GM21737 (cell line): Measurements from ENCODE around the gene DCP1B.

Experiments used
- ATAC-seq: cut with Tn5 transposase; IDR thresholded peaks from one replicate; pipeline ENCODE4 v1.9.1; 2021; ENCODE audit warnings: mild to moderate bottlenecking, moderate library complexity; ENCODE audit not compliant: unreplicated experiment

DCP1B gene

DNA sequence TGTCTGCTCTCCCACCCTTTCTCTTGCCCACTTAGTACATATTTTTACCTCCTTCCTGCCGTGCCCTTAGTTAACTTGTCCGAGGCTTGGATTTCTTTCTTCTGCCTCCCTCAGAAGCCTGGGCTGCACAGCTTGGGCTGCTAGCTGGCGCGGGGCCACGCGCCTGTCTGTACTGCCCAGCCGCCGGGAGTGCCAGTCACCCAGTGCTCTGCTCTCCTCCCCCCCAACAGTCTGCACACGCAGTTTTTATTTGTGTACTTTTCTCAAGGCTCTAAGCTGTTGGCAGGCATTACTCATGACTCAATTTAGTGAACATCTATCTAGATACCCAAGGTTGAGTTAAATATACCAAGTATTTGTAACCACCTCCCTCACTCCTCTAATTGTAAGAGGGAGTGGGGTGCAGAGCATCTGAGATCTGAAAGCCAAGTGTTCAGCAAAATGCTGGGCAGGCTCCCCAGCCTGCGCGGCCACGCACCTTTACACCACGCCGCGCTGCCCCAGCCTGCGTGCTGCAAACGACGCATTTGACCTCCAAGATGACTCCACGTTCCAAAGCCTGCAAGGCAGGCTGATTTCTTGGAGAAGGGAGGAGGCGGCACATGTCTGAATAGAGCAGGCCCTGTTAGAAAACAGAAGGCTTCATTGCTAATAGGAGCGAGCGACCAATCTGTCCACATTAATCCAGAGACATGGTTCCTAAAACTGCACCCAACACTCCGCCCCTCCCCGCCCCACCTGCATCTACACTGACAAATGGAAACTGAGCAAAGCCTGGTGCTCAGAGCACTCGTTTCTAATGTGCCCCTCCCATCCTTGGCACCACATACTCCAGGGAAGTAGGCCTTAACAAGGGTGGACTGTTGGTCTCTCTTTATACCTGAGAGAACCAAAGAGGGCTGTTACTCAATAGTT, 67.6 kb downstream of the DCP1B start:
- ATAC-seq, result no peak

DNA sequence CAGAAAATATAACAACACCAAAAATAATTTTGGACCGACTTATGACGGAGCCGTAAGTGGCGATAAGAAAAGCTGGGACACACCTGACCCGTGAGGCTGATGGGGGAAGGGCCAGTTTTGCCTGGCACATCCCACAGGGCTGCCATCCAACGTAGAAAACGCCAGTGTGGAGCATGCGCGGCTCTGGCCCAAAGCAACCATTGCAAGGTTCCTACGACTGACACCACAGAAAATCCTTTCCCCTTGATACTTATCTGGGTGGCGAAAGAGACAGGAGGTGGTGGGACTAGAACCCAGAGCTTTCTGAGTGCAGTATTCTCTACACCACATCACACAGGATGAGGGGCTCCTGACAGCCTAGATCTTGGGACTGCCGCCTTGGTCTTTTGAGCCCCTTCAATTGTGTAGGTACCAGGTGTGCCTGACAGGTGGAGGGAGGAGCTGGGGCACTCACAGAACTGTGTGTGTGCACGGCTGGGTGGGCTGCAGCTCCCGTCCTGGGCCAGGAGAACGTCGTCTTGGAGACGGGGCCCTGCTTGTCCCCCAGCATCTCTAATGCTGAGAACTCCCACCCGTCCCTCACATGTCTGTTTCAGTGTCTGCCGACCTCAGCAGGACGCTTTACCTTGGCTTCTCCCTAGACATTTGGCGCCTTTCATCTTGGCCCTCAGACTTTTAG, 68.4 kb downstream of the DCP1B start:
- ATAC-seq, result no peak

DNA sequence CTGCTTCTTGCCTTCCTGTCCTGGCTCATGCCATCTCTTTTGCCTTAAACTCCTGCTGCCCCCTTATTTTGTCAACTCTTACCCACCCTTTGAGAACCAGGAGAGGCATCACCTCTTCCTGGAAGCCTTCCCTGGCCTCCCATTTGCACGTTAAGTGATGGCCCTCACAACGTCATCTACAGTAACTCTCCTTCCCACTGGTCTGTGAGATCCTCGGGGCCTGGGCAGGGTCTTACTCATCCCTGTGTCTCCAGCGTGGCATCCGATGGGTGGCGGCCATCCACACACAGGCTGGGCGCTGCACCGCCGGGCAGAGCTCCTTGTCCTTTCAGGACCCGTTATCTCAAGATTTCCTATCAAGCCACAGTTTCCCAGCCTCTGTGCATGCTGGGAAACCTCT, 69.0 kb downstream of the DCP1B start:
- ATAC-seq, result no peak

DNA sequence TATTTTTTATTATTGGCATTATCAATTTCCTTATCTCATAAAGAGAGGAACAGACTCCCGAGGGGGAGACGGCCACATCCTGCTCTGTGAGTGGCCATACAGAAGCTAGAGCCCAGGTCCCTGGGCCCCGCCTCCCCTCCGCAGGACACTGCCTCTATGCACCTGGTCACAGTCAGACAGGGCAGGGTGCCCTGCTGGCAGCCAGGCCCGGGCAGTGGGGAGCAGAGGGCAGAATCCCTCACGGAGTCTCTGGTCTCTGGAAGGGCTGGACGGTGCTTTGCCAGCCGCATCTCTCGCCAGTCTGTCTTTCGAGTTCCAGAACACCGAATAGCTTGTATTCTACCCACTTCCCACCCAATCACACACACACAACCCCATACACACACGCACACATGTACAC, 69.4 kb downstream of the DCP1B start:
- no peak for ATAC-seq

DNA sequence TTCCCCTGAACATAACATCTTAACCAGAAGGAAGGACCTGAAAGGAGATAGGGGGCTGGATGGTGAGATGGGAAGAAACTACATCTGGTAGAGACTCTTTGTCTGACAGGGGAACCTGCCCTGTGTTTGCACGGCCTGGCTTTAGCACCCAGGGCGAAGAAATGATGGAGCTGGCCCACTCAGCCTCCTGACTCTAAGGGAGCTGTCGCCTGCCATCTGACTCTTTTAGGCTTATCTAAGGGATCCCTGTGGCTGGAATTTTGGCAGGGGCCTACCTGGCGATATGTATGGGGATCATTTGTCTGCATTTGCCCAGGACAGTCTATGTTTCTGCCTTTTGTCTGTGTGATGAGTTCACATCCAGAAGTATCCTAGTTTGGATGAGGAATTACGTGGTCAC, 70.2 kb downstream of the DCP1B start:
- no peak for ATAC-seq

DNA sequence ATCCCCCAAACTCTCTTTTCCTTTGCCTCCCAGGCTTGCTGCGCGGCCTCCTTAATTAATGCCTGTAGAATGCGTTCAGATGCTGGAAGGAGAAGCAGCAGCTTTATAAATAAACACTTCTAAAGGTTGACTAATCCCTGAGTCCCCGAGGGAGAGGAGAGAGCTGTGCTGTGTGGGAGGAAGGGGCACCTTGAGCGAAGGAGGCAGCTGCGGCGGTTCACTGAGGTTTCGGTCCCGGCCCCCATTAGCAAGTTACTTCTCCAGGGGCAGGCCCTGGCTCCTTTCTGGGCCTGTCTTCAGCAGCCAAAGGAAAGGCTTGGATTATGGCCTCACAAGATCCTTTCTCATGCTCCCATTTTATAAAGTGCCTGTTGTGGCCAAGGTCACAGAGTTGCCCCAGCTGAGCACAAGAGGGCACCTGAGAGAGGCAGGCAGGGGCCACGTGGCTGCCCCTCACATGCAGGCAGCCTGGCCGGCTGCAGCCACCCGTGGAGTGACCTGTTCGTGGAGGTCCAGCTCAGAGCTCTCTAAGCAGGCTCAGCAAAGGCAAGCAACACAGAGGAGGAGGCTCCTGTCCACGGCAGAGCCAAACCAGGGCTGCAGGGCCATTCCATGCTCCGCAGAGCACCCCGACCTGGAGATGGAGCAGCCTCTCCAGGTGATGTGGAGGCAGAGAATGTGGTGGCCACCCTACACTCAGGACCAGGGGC, 70.8 kb downstream of the DCP1B start:
- ATAC-seq, result no peak

DNA sequence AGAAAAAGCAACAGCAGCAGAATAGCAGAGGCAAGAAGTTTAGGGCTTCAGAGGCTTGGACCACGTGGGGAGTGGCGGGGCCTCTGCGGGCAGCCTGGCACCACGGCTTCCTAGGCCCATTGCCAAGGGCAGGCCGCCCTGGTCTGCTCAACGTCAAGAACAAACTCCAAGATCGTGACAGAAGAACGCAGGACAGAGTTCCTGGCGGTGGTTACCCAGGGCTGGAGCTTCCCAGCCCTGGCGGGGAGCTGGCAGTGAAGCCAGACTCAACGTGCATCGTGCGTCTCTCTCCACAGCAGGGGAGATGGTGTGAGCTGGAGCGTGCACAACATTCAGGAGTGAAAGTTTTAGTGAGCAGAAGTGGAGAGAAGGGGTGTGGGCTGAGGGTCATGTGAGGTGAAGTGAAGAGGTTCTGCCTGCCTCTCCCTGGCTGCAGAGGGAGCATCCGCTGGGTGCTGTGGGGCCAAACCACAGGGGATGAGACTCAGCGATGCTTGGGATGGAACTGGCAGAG, 71.9 kb downstream of the DCP1B start:
- no peak for ATAC-seq

DNA sequence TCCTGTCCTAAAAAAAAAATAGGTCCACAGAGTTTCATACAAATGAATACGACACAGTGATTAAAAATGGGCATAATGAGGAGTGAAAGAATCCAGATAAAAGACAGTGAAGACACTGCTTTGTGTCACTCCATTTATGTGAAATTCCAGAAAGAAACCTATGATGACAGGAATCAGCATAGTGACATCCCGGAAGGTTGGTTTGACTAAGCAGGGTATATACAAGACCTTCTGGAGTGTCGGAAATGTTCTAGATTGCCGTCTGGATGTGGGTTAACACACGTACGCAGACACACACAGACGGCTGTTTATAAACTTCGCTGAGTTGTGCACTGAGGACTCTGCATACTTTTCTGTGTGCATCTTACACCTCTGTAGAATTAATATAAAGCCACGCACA, 72.6 kb downstream of the DCP1B start:
- ATAC-seq, result no peak

DNA sequence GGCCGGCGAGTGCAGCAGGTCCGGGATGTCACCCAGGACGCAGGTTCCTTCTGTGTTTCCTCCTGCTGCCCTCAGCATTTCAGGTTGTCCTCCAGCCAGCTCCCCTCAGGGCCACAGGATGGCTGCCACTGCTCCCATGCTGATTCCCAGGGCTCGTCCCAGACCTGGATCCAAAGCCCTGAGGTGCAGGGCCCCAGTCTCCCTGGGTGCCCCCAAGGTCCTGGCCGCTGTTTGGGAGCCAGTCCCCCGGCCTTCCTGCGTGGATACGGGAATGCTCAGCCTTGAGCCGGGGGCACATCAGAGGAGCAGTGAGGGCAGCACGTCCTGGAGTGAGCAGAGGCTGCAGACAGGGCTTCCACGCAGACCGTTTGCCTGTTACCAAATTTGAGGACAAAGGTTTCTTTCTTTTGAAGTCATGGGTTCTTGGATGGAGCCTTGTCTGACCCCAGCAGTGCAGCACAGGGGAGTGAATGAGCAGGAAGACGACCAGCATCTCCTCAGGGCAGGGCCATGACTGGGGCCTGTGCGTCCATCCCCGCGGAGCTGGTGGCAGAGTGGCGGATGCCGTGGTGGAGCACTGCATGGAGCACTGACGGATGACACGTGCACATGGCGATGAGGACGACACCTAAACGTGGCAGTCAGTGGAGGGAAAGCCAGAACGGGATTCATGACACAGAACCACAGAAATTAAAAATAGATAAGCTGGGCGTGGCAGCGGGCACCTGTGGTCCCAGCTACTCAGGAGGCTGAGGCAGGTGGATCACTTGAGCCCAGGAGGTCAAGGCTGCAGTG, 73.3 kb downstream of the DCP1B start:
- no peak for ATAC-seq

DNA sequence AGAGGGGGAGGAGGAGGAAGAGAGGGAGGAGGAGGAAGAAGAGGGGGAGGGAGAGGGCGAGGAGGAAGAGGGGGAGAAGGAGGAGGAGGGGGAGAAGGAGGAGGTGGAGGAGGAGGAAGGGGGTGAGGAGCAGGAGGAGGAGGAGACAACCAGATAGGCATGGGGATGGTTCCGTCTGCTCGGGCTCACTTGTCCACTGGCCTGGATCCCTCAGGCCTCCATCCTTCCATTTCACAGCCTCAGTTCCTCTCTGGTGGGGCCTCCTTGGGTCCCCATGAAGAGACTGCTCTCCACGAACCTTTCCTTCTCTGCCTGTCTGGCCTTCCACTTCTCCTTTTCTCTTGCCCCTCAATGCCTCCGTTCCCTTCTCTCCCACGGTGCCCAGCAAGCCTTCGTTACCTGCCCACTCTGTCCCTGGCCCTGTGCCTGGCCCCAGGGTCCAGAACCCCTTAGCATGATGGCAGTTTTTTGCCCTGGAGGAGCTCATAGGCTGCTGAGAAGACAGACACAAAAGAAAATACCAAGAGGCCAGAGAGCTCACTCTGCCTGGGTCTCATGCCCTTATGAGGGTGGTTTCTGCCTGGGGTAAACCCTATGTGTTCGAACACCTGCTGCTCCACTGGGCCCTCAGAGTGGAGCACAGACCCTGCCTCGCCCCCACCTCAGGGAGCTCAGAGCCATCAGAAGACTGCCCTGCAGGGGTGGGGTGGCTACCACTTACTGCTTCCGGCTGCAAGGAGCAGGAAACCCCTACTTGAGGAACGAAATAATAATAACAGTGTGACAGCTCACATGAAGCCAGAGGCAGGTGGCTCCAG, 74.1 kb downstream of the DCP1B start:
- no peak for ATAC-seq

DNA sequence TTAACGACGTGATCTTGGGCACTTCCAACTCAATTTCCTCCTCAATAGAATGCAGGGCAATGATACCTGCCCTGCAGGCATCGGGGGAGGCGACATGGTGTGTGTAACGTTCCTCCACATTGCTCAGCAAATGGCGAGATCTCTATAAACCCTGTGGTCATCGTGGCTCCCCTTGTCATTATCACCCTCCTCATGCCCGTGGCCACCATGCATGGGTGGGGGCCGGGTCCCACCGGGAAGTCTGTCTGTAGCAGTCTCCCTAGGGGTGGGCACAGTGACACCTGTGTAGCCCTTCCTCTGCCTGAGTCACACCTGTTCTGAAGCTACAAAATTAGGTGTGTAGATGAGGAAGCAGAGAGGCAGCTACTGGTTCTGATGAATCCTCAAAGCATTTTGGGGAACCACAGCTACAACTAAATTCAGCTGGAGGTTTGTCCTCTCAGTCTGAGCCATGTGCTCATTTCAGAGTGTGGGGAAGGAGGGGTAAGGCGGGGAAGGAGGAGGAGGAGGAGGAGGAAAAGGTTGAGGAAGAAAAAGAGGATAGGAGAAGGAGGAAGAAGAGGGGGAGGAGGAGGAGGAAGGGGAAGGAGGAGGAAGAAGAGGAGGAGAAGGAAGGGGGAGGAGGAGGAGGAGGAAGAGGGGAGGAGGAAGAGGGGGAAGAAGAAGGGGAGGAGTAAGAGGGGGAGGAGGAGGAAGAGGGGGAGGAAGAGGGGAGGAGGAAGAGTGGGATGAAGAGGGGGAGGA, 74.8 kb downstream of the DCP1B start:
- no peak for ATAC-seq

DNA sequence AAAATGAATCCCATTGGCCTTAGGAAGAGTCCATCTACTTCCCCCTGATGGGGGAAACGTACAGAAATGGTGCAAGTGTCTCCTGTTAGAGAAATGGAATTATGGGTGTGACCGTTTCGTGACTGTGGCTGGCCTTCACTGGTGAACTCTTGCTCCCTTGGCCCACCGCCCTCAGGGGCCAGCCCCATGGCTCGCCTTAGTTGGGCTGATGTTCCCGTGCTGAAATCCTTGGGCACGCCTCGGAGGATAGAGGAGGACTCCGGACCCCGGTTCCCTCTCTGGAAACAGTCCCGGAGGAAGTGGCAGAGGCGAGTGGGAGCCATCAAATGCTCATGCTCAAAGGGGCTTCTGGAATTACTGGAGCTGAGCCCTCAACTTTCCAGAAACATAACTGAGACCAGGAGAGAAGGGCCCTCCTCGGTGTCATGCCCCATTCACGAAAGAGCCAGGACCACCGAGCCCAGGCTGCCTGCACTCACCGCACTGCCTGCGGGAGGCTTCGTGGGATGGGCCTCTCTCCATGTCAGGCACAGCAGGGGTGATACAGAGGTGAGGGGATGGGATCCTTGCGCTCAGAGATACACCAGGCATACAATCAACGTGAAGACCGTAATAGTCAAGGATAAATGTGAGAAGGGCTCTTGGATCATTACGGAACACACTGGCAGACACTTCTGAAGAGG, 75.7 kb downstream of the DCP1B start:
- ATAC-seq, result no peak

DNA sequence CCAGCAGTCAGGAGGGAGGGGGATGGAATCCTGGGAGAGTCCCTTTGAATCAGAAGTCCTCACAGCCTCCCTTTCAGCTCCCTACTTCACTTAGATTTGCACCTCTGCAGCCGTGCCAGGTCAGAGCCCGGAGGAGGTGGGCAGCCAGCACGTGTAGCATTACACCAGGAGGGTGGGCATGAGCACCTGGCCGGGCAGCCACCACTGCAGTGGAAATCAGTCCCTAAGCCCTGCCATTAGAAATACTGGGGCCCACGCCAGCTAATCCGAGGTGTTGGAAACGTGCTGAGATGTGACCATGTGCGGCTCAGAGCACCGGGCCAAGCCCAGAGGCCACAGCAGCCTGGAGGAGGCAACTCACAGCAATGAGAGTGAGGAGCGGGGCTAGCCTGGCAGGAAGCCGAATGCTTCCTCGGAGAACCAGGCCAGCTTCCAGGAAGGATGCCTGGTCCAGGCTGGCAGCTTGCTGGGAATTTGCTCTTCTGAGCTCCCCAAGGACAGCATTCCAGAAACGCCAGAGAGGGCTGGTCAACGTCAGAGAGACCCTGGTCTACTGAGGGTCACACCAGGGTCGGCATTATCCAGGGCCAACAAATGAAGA, 76.4 kb downstream of the DCP1B start:
- no peak for ATAC-seq

DNA sequence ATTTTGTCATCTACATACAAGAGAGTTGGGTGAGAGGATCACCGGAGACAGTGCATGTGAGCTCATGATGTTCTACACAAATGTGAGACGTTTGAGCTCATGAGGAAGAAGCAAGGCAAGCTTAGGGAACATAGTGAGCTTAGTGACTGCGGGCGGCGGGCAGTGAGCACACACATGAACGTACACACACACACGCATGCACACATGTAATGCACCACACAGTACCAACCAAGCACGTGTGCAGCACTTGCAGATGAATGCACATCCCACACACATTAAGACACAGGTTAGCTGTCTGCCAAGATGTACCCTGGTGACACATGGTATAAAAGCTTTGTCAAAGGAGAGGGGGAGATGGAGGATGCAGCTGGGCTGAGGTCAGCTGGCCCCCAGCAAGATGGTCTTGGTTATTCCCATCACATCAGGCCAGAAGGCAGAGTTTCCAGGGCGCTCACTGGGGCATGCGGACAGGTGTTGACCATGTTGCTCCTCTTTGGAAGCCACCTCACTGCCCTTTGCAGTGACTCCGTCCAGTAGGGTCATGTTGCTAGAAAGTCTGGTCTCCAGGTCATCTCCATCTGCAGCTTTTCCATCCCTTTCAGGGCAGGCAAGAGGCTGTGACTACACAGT, 77.1 kb downstream of the DCP1B start:
- no peak for ATAC-seq

DNA sequence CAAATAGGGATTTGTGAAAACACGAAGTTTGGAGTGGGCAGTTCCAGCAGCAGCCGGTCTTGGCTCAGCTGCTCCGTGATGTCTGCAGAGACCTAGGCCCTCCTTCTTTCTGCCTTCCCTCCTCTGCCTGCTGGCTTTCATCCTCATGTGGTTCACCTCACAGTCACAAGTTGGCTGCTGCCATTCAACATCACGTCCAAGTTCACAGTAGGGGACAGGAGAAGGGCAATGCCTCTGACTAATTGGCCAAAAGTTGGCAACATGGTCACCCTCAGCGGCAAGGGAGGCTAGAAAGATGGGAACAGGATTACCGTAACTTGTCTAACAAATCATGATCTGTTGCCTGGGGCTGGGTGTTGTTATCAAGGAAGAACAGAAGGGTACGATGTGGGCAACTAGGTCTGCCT, 78.0 kb downstream of the DCP1B start:
- ATAC-seq, result no peak

DNA sequence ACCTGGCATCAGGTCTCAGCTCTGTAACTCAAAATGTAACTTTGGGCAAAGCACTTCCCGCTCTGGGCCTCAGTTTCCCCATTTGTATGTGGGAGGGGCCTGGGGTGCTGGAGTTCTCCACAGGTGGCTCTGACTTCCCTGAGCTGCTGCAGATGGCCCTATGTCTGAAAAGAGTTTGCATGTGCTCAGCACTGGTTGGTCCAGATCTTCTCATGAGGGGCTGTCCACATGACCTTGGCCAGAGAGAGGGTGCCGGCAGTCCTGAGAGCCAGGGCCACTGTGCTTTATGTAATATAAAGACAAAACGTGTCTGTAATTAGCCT, 78.6 kb downstream of the DCP1B start:
- no peak for ATAC-seq

DNA sequence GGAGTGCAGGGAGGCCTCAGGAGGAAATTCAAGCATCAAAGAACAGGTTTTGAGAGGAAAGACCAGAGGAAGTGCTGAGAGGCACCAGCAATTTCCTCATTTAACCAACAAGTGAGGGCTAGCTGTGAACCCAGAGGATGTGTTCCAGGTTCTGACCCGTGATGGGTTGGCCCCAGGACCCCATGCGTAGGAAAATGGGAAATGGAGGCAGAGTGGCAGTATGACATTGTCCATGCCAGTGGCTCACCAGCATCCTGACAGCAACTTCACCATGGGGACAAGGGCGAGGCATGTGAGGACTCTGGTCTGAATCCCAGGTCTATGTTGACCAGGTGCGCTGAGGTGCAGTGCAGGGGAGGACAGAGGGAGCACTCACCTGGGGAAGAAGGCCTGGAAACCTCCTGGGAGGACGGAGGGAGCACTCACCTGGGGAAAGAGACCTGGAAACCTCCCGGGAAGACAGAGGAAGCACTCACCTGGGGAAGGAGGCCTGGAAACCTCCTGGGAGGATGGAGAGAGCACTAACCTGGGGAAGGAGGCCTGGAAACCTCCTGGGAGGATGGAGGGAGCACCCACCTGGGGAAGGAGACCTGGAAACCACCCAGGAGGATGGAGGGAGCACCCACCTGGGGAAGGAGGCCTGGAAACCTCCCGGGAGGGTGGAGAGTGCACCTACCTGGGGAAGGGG, 79.1 kb downstream of the DCP1B start:
- no peak for ATAC-seq
